ENCODE data around the gene CLMN.

DNA sequence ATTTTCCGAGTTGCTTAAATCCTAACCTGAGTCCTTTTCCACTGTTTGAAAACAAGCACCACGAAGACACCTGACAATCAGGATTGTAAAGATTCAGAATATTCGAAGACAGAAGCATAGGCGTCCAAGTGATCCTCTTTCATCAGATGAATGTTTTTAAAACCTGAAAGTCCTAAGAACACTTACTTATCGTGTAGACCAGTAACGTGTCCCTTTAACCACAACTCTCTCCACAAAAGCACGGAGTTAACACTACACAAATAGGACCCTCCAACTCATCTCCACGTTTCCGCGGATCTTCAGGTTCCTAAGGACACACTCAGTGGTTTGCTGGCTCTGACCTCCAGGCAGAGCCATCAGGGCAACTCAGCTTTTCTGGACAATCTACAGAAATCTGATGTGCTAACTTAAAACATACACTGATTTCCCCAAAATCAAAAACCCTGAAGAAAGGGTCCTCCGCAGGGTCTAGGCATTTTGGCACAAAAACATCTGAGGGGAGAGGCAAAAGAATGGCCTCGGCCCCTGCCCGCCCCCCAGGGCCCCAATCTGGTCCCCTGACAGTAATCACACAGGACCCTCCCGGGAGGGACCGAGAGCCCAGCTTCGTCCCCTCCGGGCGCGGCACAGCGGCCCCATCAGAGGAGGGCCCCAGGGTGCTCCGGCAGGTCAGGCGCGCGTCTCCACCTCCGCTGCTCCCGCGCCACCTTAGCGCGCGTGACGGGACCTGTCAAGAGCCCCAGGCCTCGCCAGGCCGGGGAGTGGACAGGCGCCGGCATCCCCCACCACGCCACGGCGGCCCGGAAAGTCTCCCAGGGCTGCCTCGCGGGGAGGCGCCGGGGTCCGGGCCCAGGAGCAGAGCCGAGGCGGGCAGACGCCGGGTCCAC, 163.3 kb downstream of the CLMN start:
- TF ChIP-seq, protein P1, sequence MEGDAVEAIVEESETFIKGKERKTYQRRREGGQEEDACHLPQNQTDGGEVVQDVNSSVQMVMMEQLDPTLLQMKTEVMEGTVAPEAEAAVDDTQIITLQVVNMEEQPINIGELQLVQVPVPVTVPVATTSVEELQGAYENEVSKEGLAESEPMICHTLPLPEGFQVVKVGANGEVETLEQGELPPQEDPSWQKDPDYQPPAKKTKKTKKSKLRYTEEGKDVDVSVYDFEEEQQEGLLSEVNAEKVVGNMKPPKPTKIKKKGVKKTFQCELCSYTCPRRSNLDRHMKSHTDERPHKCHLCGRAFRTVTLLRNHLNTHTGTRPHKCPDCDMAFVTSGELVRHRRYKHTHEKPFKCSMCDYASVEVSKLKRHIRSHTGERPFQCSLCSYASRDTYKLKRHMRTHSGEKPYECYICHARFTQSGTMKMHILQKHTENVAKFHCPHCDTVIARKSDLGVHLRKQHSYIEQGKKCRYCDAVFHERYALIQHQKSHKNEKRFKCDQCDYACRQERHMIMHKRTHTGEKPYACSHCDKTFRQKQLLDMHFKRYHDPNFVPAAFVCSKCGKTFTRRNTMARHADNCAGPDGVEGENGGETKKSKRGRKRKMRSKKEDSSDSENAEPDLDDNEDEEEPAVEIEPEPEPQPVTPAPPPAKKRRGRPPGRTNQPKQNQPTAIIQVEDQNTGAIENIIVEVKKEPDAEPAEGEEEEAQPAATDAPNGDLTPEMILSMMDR (conservative IDR thresholded peaks at IDR 0.05; ENCODE audit: low read depth, low read length): no peak
- no peak for TF ChIP-seq POLR2A (IDR thresholded peaks at IDR 0.05; ENCODE audit: low read depth, low read length)
- TF ChIP-seq SMC3 (IDR thresholded peaks at IDR 0.05; ENCODE audit: low read depth, low read length): no peak
- TF ChIP-seq CEBPB (IDR thresholded peaks at IDR 0.05; ENCODE audit: low read depth, low read length): no peak
- TF ChIP-seq RAD21 (IDR thresholded peaks at IDR 0.05; ENCODE audit: low read length): no peak
- TF ChIP-seq, protein P2, sequence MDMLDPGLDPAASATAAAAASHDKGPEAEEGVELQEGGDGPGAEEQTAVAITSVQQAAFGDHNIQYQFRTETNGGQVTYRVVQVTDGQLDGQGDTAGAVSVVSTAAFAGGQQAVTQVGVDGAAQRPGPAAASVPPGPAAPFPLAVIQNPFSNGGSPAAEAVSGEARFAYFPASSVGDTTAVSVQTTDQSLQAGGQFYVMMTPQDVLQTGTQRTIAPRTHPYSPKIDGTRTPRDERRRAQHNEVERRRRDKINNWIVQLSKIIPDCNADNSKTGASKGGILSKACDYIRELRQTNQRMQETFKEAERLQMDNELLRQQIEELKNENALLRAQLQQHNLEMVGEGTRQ (IDR thresholded peaks at IDR 0.05; ENCODE audit: low read depth, low read length): no peak
- no peak for TF ChIP-seq NFE2L2 (IDR thresholded peaks at IDR 0.05; ENCODE audit: low read depth, low read length)
- TF ChIP-seq BHLHE40 (IDR thresholded peaks at IDR 0.05; ENCODE audit: low read depth, low read length): no peak
- TF ChIP-seq RFX5 (IDR thresholded peaks at IDR 0.05; ENCODE audit: low read depth, low read length): no peak
- TF ChIP-seq FOS (IDR thresholded peaks at IDR 0.05; ENCODE audit: low read depth, low read length): no peak
- TF ChIP-seq CHD1 (IDR thresholded peaks at IDR 0.05; ENCODE audit: low read depth, low read length): no peak
- TF ChIP-seq, protein P3, sequence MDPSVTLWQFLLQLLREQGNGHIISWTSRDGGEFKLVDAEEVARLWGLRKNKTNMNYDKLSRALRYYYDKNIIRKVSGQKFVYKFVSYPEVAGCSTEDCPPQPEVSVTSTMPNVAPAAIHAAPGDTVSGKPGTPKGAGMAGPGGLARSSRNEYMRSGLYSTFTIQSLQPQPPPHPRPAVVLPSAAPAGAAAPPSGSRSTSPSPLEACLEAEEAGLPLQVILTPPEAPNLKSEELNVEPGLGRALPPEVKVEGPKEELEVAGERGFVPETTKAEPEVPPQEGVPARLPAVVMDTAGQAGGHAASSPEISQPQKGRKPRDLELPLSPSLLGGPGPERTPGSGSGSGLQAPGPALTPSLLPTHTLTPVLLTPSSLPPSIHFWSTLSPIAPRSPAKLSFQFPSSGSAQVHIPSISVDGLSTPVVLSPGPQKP (IDR thresholded peaks at IDR 0.05; ENCODE audit: borderline replicate concordance, low read depth, low read length): no peak

Data from IMR-90 (cell line).